ENCODE data around the gene GRID1.

DNA sequence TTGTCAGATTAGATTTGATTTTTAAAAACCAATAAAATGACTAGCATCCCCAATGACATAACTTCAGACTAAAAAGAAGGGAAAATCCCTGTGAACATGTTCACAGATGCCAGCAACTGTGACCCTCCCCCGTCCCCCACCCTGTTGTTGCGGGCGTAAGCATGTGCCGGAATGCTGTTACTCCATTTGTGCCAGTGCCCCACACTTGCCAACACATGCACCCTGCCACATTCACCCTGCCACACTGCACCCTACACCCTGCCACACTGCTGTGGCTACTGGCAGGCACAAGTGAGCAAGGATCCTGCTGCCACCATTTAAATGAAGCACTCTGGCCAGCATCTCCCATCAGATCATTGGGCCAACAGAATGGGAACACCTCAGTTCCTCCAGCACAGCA is 540.2 kb downstream of the GRID1 start:
- TF ChIP-seq GATA3 (IDR thresholded peaks at IDR 0.05; ENCODE audit: low read depth, low read length) (no peak), GATA2 (IDR thresholded peaks at IDR 0.05; ENCODE audit: low read depth, low read length) (no peak)

Measured in SH-SY5Y (cell line).